ENCODE results near the gene SS18L1.

Gene SS18L1

DNA sequence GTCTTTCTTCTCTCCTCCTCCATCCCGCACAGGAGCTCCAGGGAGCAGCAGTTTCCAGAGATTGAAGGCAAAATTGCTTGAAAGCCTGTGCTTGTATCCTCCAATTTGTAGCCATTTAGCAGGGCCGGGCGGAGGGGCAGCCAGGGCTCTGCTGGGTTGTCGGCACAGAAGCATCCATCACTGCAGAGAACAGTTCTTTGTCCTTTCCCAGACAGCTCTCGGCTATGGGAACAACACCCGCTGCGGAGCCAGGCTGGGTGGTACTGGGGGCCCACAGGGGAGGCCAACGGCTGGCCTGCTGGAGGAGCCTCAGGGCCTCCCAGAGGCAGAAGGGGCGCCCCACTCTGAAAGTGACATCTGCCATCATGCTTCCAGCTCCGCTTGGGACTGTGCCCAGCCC is 68.7 kb downstream of the SS18L1 start:
- no peak for DNase-seq

DNA sequence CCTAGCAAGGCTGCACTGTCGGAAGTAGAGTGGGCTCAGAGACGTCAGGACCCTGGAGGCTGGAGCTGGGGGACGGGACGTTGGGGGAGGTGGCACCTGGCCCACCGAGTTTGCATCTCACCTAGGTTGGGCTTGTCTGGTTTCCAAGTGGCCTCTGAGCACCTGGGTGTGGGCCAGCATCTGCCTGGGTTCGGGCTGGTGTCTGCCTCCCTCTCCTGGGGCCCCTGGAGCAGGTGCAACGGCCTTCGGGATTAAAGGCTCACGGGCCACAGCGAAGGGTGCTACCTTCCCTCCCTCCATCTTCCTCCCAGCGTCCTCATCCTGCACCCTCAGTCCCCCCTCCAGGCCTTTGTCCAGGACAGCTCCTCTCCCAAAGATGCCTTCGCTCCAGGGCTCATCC is 70.5 kb downstream of the SS18L1 start:
- DNase-seq, result no peak

DNA sequence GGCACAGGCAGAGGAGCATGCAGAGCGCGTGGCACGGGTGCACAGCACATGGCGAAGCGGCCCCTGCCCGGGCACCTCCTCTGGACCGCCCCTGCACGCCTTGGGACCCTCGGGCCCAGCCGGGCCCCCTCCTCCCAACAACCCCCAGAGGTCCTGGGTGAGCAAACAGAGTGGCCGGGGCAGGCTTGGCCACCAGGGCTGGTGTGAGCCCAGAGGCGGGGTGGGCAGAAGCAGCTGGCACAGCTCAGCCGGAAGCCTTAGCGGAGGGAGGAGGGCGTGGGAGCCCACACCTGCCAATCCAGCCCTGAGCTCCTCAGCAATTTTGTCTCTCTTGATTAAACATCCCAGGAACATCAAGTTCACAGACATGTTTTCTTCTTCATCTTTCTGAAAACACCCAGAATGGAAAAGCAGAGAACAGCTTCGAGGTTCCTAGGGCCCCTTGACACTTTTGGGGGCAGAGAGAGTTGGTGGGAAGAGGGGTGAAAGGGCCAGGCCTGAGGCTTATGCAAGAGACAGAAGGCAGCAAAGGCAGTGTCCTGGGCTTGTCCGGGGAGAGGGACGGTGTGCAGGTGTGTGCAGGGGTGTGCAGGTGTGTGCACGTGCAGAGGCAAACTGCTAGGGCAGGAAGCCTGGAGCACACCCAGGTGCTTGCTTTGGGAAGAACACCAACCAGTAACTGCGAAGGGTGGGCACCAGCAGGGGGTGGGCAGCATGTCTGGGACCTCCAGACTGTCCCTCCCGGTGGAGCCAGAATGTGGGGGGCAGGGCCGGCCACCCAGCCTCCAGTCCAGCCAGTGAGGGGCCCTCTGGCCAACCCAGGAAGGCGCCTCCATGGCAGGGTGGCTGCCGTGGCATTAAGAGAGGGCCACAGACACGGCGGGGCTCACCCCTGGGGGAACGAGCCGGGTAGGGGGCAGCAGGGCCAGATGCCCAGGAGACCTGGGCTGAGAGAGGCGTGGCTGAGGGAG is 71.7 kb downstream of the SS18L1 start:
- DNase-seq, result no peak

DNA sequence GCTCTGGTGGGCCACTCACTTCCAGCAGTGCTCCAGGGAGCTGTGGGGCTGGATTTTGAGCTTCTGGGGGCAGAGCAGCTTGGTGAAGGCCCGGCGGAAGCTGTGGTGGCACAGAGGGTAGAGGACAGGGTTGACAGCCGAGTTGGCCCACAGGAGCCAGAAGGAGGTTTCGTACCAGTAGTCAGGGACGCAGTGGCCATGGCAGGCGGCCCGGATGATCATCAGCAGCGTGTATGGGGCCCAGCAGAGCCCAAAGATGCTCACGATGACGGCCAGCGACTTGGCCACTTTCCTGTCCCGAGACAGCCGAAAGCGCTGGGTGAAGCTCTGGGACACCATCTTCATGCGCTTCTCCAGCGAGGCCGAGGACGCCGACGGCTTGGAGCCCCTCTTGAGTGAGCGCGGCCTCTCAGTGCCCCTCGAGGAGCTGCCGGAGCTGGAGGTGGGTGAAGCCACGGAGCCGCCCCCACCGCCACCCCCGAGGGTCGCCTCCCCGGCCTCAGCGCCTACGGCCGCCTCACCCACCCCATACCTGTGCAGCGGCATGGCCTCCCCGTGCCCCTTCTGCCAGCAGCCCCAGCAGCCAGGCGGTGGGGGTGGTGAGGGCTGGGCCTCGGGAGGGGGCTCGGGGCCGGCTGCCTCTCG is 72.5 kb downstream of the SS18L1 start:
- DNase-seq, result no peak

DNA sequence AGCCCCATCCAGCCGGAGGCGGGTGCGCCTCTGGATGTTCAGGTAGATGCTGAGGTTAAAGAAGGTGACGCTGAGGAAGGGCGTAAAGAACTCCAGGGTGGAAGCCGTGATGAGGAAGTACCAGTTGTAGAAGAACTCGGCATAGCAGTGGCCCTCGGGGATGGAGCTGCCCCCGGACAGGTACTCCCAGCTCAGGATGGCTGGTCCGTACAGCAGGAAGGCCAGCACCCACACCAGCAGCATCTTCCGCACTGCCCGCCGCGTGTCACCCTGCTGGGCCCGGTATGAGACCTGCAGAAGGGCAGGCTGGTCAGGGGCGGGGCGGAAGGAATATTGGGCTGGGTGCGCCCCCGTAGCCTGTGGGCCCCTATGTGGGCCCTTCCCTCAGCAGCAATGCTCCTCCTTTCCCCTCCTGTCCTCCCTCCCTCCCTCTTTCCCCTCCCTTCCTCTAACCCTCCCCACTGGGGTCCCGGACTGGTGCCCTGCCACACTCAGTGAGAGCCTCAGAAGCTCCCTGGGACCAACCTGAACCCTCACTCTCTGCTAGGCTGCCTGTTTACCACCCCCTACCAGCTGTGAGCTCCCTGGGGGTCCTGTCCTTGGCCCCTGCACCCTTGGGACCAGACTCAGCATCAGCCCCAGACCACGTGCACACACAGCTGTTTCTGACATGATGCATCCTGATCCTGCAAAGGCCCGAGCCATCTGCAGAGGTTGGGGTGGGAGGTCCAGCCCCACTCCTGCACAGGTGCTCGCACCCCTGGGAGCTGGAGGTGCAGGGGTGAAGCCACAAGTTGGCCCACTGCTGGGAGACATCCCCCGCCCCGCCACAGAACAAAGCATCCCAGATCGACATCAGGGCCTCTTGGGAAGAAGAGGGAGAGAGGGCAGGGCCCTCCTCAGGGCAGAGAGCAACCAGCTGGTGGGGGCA is 73.3 kb downstream of the SS18L1 start:
- DNase-seq, result no peak

DNA sequence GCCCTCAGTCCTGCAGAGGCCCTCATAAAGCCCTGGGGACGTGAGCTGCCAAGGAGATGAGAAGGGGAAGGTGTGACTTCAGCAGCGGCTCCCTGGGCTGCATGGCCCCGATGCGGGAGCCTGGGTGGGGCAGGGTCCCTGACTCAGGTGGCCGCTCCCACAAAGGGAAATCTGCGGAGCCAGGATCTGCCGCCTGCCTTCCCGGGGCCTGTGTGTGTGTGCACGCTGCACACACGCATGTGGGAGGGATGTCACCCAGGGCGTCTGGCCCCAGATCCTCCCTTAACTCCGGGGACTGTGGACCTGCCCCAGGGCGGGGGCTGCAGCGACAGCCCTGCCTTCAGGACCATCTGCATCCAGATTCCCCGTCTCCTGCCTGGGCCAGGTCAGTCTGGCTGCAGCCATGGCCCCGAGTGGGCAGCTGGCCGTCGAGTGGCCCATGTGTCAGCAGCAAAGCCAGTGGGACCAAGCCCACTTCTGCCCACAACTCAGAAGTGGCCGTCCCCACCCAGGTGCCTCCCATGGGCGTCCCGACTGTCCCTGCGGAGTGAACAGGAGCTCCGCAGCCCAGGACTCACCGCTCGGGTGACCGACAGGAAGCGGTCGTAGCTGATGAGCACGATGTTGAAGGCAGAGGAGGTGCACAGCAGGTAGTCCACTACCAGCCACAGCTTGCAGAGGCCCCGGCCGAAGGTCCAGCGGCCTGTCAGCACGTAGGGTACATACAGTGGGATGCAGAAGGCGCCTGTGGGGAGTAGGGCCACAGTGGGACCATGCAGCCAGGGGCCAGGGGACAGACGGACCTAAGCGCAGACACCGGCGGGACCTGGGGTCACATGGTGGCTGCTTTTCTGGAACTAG is 74.6 kb downstream of the SS18L1 start:
- no peak for DNase-seq

DNA sequence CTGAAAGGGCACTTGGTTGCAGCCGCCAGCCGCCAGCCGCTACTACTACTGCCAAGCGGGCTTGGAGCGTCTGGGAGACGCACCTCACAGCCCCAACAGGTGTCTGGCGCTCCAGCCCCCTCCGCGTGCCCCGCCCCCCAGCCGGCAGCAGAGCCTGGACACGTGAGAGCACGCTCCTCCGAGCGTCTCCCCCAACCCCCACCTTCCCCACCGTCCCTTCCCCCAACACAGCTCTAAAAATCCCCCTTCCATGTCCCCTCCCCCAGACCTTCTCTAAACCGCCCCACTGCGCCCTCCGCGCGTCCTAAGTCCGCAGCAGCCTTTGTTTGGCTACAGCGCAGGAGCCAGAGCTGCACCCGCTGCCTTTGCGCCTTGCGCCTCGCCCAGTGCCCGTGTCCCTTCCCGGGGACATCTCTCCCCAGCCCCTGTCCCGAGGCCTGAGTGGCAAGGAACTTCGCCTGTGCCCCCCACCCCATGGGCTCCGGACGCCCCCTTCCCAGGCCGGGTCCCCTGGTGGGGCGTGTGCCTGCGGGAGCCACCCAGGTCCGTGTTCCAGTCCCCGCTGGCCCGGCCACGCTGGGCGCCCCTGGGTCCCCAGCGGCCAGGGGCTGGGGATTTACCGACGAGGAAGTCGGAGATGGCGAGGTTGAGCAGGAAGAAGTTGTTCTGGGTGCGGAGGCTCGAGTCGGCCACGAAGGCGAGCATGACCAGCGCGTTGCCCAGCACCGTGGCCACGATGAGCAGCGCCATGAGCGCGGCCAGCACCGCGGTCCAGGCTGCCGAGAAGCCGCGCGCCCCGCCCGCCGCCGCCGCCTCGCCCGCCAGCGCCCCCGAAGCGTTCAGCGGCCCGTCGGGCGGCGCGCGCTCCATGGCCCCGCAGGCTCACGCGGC is 75.8 kb downstream of the SS18L1 start:
- peak; percentile 46 for DNase-seq

DNA sequence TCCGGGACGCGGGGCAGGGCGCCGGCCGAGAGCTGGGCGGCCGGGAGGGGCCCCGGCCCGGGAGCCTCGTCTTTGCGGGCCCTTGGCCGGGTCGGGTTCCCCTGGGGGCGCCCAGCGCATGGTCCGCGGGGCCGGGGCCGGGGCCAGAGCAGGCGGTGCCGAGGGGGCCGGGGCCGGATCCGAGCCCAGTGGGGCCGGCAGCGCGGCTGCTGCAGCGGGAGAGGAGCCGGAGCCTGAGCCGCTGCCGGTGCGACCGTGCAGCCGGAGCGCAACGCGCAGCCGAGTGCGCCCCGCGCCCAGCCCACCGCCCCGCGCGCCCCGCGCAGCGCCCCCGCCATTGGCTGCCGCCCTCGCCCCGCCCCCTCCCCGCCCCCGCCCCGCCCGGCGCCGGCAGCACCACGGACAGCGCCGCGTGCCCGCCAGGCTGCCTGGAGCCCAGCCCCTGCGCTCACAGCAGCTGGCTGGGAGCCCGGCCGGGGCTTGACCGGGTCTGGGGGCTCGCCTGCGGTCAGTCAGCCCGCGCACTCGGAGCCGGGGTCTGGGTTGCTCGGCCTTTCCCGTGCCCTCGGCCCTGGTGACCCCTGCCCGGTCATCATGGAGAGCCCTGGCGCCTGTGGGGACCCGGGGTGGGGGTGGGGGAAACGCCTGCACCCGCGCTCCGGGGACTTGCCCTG is 76.6 kb downstream of the SS18L1 start, which contains the start of gene HRH3:
HRH3 (minus strand) TSS at position 287 of the 674 bp plus-strand sequence. CDS start 308 bp downstream, outside the sequence.
- DNase-seq, result peak; percentile 56

DNA sequence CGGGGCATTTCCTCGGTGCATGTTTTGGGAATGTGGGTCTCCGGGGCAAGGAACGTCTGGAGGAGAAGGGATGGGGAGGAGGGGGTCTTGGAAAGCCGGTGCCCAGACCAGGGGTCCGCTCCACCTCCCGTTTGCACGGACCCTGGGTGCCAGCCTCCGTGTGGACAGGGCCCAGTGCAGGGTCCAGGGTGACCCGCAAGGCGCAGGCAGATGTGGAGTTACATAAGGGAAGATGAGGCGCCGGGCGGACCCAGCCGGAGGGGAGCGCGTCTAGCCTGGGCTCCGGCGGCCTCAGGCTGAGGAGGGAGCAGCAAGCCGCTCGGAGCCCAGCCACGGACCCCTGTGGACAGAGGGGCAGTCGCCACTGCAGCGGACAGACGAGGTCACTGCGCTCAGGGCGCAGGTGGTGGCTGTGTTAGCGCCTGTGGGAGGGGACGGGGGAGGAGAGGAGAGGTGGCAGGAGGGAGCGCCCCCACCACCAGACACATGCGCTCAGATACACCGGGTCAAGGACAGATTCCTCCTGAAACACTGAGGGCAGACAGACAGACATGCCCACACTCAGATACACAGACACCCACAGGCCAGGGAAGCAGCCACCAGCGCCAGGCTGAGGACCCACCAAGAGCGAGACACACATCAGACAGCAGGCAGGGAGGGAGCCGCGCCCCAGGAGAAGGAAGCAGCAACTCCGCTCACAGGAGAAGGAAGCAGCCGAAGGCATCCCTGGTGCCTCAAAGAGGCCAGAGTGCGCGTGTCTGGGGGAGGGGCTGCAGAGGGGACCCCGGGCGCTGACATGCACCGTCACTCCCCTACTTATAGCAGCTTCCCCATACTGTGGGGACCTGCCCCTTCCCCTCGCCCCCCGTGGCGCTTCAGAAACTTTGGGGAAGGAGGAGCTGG is 77.3 kb downstream of the SS18L1 start:
- no peak for DNase-seq

DNA sequence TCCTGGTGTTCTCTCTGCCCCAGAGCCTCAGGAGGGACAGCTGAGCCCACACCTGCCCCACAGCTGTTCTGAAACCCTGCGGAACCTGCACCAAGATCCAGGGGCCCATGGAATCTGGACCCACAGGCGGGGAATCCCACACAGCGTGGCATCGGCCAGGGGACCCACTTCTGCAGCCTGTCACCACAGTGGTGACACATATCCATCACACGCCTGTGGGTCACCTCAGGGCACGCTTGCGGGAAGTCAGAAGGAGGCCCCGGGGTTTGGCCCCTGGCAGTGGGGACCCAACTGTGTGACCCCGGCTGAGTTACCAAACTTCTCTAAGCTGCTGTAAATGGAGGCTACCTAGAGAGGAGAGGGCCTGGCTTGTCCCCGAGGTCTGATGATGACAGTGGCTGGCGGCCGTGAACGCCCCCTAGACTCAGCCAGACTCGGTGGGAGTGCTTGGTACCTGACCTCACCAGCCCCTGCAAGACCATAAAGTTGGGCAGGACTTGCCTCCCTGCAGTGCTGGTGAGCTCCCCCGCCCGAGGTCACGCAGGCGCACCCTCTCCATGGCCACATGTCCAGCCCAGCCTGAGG is 78.8 kb downstream of the SS18L1 start:
- no peak for DNase-seq

DNA sequence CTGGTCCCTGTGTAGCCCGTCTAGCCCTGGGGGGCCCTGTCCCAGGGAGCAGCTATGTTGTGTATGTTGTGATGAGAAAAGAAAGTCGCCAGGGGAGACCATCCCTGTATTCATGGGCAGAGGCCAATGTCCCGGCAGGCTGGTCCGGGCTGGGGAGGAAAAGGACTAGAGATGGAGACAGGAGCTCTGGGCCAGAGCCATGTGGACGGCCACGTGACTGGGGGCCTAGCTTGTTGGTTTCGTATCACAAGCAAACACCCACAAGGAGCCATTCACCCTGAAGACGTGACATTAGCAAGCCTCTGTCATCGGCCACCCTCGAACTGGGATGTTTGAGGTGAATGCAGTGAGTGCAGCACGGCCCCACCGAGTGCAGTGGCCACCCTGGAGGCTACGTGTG is 79.4 kb downstream of the SS18L1 start:
- DNase-seq, result no peak

DNA sequence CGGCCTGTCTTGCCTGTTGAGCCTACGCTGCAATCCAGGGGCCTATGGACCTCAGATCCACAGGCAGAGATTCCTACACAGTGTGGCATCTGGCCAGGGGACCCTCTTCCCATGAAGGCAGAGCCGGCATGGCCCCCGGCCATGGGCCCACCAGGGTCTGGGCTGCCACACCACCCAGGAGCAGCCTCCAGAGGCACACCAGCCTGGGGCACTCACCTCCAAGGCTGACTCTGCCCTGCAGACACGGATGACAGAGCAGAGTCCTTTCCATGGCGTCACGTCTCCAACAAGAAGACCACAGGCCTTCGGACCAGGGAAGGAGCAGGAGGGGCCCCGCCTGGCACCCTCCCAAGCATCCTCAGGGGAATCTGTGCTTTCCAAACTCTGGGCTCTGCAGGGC is 80.0 kb downstream of the SS18L1 start:
- no peak for DNase-seq

DNA sequence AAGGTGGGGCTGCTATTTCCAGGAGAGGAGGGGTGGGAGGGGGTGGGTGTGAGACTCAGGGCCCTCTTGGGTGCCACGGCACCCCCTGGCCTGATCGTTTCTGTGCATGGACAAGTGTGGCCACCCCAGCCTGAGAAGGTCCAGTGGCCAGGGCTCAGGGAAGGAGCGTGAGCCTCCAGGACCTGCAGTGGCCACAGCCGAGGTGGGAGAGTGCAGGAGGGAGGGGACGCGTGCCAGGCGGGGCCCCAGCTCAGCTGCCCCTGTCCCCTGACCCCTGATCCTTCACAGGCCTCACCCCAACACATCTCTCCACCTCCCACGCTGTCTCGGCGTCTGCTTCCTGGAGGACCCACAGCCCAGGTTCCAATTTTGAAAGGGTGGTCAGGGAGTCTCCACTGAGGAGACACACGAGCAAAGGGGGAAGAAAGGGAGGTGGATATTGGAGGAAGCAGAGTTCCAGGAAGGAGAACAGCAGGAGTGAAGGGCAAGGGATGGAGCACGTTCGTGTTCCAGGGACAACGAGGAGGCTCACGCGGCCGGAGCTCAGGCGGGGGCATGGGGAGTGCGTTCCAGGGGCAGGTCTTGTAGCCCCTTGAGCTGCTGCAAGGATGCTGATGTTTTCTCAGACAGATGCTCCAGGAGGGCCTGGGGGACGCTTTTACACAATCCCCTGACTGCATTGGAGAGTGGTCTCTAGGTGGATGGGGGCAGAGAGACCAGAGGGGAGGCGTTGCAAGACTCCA is 80.7 kb downstream of the SS18L1 start:
- no peak for DNase-seq

DNA sequence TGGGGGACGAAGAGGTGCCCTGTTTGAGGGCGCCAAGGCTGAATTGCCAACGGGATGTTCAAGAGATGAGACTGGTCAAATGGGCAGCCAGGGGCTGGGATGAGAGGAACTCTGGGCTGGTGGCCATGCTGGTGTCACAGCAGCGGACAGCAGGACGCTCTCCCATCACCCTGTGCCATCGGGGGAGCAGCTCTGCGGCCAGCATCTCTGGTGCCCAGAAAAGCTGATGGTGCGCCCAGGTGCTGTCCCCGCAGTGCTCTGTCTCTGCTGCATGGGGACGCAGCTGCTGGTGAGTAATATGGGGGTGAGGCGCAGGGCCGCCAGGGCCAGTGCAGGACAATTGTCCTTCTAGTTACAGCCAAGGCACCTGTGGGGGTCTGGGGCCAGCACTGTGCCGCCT is 81.5 kb downstream of the SS18L1 start:
- no peak for DNase-seq

DNA sequence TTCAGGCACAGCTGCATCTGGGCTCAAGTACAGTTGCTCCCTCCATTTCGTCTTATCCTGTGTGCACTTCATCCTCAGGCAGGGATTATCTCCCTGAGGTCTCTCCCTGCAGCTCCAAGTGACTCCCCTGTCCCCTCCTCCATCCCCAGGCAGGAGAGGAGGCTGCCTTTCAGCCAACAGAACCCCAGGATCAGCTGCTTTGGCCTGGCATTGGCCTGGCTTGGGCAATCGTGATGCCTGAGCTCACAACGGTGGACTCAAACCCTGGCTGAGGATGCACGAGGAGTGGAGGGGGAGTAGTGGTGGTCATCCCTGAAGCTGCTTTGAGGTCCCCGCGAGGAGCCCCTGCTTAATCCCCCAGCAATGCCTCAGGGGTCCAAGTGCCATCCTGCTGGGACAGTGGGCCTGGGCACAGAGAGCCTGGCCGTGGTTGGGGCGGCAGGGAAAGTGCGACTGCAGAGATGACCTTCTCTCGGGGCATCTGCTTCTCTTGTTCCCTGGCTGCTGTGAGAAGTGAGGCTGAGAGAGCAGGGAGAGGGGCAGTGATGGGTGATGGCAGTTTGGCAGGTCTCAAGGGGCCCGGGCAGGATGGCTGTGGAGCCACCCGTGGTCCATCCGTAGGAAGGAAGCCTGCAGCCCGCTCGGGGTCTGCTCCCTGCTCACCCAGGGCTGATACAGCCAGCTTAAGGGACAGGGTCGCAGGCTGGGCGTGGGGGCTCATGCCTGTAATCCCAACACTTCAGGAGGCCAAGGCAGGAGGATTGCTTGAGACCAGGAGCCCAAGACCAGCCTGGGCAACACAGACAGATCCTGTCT is 82.5 kb downstream of the SS18L1 start:
- DNase-seq, result no peak

DNA sequence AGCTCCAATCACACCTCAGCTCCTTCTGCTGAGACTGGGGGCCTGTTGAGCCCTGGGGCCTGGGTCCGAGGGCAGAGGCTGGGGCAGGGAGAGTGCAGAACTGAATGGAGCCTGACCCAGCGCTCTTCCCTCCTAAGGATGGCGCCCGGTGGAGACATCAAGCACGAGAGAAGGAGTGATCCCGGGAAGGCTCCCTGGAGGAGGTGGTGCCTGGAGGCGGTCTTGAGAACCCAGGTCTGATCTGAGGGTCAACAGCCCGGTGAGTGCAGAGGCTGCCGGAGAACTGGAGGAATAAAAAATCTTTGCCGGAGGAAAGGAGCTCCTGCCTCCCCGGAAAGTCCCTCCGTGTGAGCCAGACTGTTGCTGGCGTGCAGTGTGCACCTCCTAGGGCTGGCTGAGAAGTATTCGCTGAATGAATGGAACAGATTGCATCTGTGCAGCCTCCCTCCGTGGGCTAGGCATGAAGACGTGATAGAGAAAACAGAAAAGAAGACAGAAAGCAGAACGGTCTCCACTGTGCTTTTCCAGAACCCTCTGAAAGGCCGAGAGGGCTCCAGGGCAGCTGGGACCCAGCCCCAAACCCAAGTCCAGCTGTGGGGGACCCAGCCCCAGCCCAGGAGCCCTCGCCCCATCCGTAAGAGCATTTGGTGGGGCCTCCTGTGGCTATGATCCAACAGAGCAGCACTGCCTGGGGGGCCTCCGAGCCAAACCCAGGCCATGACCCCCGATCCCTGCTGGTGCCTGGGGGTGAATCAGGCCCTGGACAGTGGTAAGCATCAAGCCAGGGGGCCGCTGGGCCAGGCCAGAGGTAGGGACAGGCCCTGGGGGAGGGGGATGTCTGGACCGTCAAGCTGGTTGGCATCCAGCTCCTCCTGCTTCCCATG is 83.4 kb downstream of the SS18L1 start:
- no peak for DNase-seq

All from right kidney (tissue), 1 donor.